ENCODE measurements around the gene ADPRHL1.

ADPRHL1 gene

DNA sequence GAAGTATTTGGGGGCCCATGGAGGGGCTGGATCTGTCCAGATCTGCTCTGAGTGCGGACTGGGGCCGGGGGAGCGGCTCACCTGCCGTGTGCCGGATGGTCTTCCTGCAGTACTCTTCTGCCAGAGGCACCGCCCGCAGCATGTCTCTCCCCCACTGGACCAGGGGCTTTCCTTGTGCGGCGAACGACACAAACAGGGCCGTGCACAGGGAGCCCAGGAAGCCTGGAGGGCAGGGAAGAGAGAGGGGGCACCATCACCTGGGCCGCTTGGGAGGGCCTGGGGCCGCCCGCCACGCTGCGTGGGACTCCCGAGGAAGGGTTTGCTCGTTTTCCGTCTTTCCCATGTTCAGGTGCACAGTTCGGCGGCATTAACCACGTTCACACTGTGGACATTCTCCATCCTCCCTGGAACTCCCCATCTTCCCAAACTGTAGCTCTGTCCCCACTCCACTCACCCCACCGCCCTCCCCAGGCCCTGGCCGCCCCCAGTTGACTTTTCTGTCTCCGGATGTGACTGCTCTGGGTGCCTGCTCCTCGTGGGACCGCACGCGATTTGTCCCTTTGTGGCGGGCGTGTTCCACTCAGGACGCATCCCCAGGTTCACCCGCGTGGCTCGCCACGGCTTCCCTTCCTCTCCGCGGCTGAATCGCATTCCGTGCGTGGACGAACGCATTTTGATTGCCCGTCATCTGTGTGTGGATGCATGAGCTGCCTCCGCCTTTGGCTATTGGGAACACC is 24.2 kb downstream of the ADPRHL1 start:
- TF ChIP-seq POLR2AphosphoS5 (IDR thresholded peaks at IDR 0.05; ENCODE audit: low read depth, low read length) (no peak), POU2F2 (IDR thresholded peaks at IDR 0.05; ENCODE audit: low read depth, low read length) (no peak), SPI1 (IDR thresholded peaks at IDR 0.05; ENCODE audit: low read depth, low read length) (no peak), TAF1 (IDR thresholded peaks at IDR 0.05; ENCODE audit: low read depth, low read length) (no peak), PAX5 (IDR thresholded peaks at IDR 0.05; ENCODE audit: insufficient read depth, low read length, severe bottlenecking) (no peak), POLR2A (IDR thresholded peaks at IDR 0.05; ENCODE audit: low read depth, low read length) (no peak)
- FAIRE-seq: no peak
- no peak for DNase-seq (ENCODE audit: insufficient read length, low spot score)

GRCh38 chr13:113428469-113428865 is 24.8 kb downstream of the ADPRHL1 start:
- DNase-seq (ENCODE audit: insufficient read length, low spot score) (no peak), FAIRE-seq (no peak)
- TF ChIP-seq POU2F2 (IDR thresholded peaks at IDR 0.05; ENCODE audit: low read depth, low read length) (no peak), TAF1 (IDR thresholded peaks at IDR 0.05; ENCODE audit: low read depth, low read length) (no peak), SPI1 (IDR thresholded peaks at IDR 0.05; ENCODE audit: low read depth, low read length) (no peak), PAX5 (IDR thresholded peaks at IDR 0.05; ENCODE audit: insufficient read depth, low read length, severe bottlenecking) (no peak), POLR2AphosphoS5 (IDR thresholded peaks at IDR 0.05; ENCODE audit: low read depth, low read length) (no peak), POLR2A (IDR thresholded peaks at IDR 0.05; ENCODE audit: low read depth, low read length) (no peak)

DNA sequence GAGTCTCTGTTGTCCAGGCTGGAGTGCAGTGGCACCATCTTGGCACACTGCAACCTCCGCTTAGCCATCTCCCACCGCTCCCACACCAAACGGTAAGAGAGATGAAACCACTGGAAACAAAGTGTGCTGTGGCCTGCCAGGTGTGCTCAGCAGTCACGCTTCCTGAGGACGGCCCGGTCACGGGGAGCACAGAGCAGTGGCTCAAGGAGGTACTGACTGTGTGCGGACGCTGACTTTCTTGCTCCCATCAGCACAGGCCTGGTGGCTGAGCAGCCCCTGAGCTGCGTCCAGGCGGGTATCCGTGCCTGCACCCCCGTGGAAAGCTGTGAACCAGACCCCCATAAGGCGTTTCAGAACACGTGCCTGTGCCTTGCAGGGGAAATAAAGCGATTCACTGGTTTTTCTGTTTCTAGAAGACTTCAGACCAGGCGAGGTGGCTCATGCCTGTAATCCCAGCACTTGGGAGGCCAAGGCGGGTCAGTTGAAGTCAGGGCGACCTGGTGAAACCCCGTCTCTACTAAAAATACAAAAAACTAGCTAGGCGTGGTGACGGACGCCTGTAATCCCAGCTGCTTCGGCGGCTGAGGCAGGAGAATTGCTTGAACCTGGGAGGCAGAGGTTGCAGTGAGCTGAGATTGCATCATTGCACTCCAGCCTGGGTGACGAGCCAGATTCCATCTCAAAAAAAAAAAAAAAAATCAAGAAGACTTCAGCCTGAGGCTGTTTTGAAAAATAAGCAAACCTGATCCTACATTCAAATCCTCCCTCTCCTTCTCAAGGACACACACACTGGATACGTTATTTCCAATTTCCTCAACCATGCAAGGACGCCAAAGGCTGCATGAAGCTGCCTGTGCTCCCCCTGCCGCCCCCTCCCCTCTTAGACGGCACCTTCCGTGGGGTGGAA is 25.5 kb downstream of the ADPRHL1 start:
- FAIRE-seq (no peak), DNase-seq (ENCODE audit: insufficient read length, low spot score) (no peak)
- TF ChIP-seq POLR2AphosphoS5 (IDR thresholded peaks at IDR 0.05; ENCODE audit: low read depth, low read length): no peak
- no peak for TF ChIP-seq SPI1 (IDR thresholded peaks at IDR 0.05; ENCODE audit: low read depth, low read length)
- TF ChIP-seq POU2F2 (IDR thresholded peaks at IDR 0.05; ENCODE audit: low read depth, low read length): no peak
- TF ChIP-seq POLR2A (IDR thresholded peaks at IDR 0.05; ENCODE audit: low read depth, low read length): no peak
- TF ChIP-seq PAX5 (IDR thresholded peaks at IDR 0.05; ENCODE audit: insufficient read depth, low read length, severe bottlenecking): no peak
- TF ChIP-seq TAF1 (IDR thresholded peaks at IDR 0.05; ENCODE audit: low read depth, low read length): no peak

GRCh38 chr13:113426591-113426986 is 26.7 kb downstream of the ADPRHL1 start:
- TF ChIP-seq POU2F2 (IDR thresholded peaks at IDR 0.05; ENCODE audit: low read depth, low read length): no peak
- TF ChIP-seq SPI1 (IDR thresholded peaks at IDR 0.05; ENCODE audit: low read depth, low read length): no peak
- no peak for DNase-seq (ENCODE audit: insufficient read length, low spot score)
- FAIRE-seq: no peak

DNA sequence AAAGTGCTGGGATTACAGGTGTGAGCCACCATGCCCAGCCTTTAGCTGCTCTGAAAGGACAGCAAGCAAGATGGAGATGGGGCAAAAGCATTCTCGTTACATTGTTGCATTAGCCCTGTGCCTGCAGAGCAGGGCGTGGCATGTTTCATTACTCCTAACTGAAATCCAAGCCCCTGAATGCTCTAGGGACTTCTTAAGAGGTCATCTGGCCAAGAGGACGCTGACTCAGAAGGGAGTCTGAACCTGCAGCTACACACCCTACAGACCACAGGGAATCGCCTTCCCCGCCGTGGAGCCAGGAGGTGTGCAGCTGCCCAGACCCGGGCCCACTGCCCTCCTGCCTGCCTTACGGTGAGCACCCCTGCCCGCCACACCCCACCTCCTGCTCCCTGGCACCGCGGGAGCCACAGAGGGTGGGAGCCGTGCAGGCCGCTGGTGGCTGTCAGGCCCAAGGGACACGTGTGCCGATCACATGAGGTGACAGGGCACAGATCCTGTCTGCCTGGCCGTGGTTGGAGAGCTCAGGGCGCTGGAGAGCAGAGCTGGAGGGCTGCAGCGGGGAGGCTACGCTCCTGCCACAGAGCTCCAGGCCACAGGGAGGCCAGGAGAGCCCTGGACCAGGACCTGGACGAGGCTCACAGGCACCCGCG is 27.2 kb downstream of the ADPRHL1 start:
- DNase-seq (ENCODE audit: insufficient read length, low spot score): no peak
- no peak for TF ChIP-seq SPI1 (IDR thresholded peaks at IDR 0.05; ENCODE audit: low read depth, low read length)
- no peak for TF ChIP-seq TAF1 (IDR thresholded peaks at IDR 0.05; ENCODE audit: low read depth, low read length)
- no peak for TF ChIP-seq PAX5 (IDR thresholded peaks at IDR 0.05; ENCODE audit: insufficient read depth, low read length, severe bottlenecking)
- TF ChIP-seq POLR2A (IDR thresholded peaks at IDR 0.05; ENCODE audit: low read depth, low read length): no peak
- no peak for TF ChIP-seq POLR2AphosphoS5 (IDR thresholded peaks at IDR 0.05; ENCODE audit: low read depth, low read length)
- no peak for TF ChIP-seq POU2F2 (IDR thresholded peaks at IDR 0.05; ENCODE audit: low read depth, low read length)
- no peak for FAIRE-seq

- DNase-seq (ENCODE audit: insufficient read length, low spot score): no peak
- TF ChIP-seq PAX5 (IDR thresholded peaks at IDR 0.05; ENCODE audit: insufficient read depth, low read length, severe bottlenecking): no peak
- TF ChIP-seq TAF1 (IDR thresholded peaks at IDR 0.05; ENCODE audit: low read depth, low read length): no peak
- no peak for TF ChIP-seq POLR2AphosphoS5 (IDR thresholded peaks at IDR 0.05; ENCODE audit: low read depth, low read length)
- no peak for TF ChIP-seq POU2F2 (IDR thresholded peaks at IDR 0.05; ENCODE audit: low read depth, low read length)
- TF ChIP-seq POLR2A (IDR thresholded peaks at IDR 0.05; ENCODE audit: low read depth, low read length): no peak
- no peak for TF ChIP-seq SPI1 (IDR thresholded peaks at IDR 0.05; ENCODE audit: low read depth, low read length)
- no peak for FAIRE-seq
Observed at GRCh38 chr13:113423520-113424163, 29.6 kb downstream of the ADPRHL1 start.

DNA sequence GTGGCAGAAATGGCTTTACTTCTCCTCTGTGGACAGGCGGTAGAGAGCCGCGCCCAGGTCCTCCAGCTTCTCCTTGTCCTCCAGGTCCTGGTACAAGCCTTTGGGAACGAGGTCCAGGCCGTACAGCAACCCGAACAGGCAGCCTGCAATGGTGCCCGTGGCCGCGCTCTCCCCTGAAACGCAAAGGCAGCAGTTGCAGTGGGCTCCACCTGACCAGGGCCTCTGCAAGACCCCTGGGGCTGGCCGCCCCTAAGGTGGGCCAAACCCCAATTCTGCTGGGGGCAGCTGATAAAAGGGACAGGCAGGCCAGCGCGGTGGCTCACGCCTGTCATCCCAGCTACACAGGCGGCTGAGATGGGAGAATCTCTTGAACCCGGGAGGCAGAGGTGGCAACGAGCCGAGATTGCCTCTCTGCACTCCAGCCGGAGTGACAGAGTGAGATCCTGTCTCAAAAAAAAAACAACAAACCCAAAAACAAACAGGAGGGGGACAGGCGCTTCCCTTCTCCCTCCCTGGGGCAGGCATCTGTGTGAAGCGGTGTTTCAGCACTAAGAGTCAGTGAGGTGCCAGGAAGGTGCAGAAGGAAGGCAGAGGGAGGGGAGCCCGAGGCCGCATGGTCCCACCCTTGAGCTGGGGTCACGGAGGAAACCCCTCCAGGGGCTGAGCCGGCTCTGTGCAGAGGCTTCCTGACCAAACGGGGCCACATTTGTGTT is 30.3 kb downstream of the ADPRHL1 start:
- FAIRE-seq (no peak), DNase-seq (ENCODE audit: insufficient read length, low spot score) (no peak)
- TF ChIP-seq PAX5 (IDR thresholded peaks at IDR 0.05; ENCODE audit: insufficient read depth, low read length, severe bottlenecking) (no peak), POU2F2 (IDR thresholded peaks at IDR 0.05; ENCODE audit: low read depth, low read length) (no peak), TAF1 (IDR thresholded peaks at IDR 0.05; ENCODE audit: low read depth, low read length) (no peak), SPI1 (IDR thresholded peaks at IDR 0.05; ENCODE audit: low read depth, low read length) (no peak), POLR2A (IDR thresholded peaks at IDR 0.05; ENCODE audit: low read depth, low read length) (no peak), POLR2AphosphoS5 (IDR thresholded peaks at IDR 0.05; ENCODE audit: low read depth, low read length) (no peak)

- no peak for TF ChIP-seq SPI1 (IDR thresholded peaks at IDR 0.05; ENCODE audit: low read depth, low read length)
- TF ChIP-seq PAX5 (IDR thresholded peaks at IDR 0.05; ENCODE audit: insufficient read depth, low read length, severe bottlenecking): no peak
- TF ChIP-seq TAF1 (IDR thresholded peaks at IDR 0.05; ENCODE audit: low read depth, low read length): no peak
- no peak for TF ChIP-seq POLR2AphosphoS5 (IDR thresholded peaks at IDR 0.05; ENCODE audit: low read depth, low read length)
- no peak for TF ChIP-seq POLR2A (IDR thresholded peaks at IDR 0.05; ENCODE audit: low read depth, low read length)
- TF ChIP-seq POU2F2 (IDR thresholded peaks at IDR 0.05; ENCODE audit: low read depth, low read length): no peak
- FAIRE-seq (no peak), DNase-seq (ENCODE audit: insufficient read length, low spot score) (no peak)
Observed at GRCh38 chr13:113421673-113422270, 31.5 kb downstream of the ADPRHL1 start.
